ENCODE measurements around the gene TIA1.

Gene TIA1

DNA sequence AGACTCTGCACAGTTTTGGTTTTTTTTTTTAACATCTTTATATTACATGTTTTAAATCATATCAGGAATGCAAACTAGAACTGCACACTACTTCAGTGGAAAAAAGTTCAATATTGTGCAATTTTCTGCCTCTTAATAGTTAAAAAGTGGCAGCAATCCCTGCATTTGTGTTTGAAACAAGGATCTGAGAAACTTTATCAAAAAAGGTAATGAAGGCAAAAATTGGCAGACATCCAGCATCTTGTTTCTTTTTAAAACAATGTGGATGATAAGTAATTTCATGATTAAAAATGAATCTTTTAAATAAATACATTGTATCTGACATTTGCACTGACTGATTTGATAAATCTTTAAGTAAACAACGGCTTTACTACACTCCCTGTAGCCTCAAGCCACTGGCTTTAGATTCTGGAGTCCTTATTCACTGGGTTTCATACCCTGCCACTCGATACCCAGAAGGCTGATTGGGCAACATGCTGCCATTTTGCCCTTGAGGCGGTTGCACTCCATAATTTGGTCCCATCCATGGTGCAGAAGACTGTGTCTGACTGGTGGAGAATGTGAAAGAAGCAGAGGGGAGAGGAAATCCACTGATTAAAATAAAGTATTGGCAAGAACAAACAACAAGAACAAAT is 36.0 kb downstream of the TIA1 start:
- H3K4me3 ChIP-seq (ENCODE audit: low read depth, low read length) = no peak overlapping the region
- TF ChIP-seq, protein P1, sequence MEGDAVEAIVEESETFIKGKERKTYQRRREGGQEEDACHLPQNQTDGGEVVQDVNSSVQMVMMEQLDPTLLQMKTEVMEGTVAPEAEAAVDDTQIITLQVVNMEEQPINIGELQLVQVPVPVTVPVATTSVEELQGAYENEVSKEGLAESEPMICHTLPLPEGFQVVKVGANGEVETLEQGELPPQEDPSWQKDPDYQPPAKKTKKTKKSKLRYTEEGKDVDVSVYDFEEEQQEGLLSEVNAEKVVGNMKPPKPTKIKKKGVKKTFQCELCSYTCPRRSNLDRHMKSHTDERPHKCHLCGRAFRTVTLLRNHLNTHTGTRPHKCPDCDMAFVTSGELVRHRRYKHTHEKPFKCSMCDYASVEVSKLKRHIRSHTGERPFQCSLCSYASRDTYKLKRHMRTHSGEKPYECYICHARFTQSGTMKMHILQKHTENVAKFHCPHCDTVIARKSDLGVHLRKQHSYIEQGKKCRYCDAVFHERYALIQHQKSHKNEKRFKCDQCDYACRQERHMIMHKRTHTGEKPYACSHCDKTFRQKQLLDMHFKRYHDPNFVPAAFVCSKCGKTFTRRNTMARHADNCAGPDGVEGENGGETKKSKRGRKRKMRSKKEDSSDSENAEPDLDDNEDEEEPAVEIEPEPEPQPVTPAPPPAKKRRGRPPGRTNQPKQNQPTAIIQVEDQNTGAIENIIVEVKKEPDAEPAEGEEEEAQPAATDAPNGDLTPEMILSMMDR (IDR thresholded peaks at IDR 0.05; ENCODE audit: borderline replicate concordance, insufficient read depth, low read depth, low read length) = no peak

DNA sequence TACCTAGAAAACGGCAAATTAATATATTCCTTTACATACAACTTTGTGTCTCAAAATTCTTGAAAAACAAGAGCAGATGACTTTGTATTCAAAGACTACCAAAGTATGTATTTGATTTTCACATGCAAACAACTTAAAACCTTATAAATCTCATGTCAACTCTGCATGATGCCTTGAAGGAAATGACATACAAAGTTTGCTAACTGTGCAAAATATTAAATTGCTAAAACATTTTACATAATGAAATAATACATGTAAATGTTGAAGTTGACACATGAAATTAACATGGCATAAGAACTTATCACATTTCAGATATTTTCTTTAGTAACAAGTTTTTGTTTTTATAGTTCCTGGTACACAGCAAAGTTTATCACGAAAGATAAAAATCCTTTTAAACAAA is 36.8 kb downstream of the TIA1 start:
- TF ChIP-seq, protein P1 (IDR thresholded peaks at IDR 0.05; ENCODE audit: borderline replicate concordance, insufficient read depth, low read depth, low read length) = no peak
- H3K4me3 ChIP-seq (ENCODE audit: low read depth, low read length) = no peak overlapping the region

DNA sequence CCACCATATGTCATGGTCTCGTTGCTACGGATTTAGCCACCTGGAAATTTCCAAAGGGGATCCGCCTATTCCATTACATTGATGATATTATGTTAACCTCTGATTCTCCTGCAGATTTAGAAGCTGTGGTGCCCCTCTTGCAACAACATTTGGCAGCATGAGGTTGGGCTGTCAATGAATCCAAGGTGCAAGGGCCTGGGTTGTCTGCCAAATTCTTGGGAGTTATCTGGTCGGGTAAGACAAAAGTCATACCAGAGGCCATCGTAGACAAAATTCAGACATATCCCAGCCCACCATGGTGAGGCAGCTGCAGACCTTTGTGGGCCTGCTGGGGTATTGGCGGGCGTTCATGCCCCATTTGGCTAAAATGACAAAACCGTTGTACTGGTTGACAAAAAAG is 44.0 kb downstream of the TIA1 start:
- no peak overlapping the region for H3K4me3 ChIP-seq (ENCODE audit: low read depth, low read length)
- TF ChIP-seq, protein P1 (IDR thresholded peaks at IDR 0.05; ENCODE audit: borderline replicate concordance, insufficient read depth, low read depth, low read length) = no peak

DNA sequence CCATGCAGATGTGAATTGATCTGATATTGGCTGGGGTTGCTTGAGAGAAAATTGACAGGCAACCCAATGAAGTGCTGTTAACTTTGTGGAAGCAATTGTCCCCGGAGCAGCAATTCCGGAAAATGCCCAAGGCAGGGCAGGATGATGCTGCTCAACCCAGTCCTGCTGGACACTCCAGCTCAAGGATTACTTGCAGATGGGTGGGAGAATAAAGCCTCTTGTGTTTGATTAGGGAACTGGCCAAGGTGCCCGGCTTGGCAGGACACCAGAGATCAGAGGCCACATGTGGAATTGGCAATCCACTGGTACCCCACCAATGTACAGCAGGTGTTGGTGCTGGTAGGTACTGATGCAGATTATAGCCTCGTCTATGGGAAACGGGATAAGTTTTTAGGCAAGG is 45.3 kb downstream of the TIA1 start:
- H3K4me3 ChIP-seq (ENCODE audit: low read depth, low read length) = no peak overlapping the region
- TF ChIP-seq, protein P1 (IDR thresholded peaks at IDR 0.05; ENCODE audit: borderline replicate concordance, insufficient read depth, low read depth, low read length) = no peak

DNA sequence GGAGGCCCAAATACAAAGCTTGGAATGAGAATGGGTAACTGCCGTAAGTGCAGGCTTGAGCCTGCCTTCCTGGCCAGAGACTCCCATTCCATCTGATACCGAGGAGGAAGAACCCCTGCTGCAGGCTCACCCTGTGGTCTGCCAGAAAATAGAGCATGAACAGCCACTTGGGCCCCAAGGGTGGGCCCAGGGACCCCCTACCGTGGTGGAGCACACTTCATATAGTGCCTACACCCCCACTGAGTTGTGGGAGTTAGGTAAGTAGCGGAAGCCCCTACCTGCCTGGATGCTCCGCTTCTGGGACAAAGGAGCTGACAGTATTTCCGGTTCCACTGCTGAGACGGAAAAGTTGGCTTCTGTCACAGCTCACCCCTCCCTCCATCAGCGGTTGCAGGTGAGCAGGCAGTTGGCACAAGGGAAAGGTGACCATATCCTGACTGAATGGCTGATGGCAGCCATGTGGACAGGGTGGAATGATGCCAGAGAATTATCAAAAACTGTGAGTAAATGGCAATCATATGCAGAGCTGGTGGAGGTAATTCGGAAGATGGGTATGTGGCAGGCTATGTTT is 46.1 kb downstream of the TIA1 start:
- no peak overlapping the region for H3K4me3 ChIP-seq (ENCODE audit: low read depth, low read length)
- TF ChIP-seq, protein P1 (IDR thresholded peaks at IDR 0.05; ENCODE audit: borderline replicate concordance, insufficient read depth, low read depth, low read length) = no peak

DNA sequence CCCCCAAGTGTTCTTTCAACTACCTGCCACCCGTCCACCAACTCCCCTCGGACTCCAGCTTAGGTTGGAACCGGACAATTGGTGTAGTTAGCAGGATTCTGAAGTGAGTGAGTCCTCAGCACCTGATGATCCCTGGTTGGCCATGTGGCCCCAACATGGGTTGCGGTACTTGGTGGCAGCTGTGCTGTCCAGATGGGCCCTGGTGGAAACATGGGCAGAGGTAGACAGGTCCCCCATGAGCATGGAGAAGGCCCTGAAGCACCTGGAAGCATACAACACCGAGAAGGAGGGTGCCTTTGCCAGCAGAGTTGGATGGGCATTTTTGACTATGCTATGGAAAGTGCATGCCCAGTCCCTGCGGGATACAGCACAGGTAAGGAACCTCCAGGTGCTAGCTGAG is 46.6 kb downstream of the TIA1 start:
- TF ChIP-seq, protein P1 (IDR thresholded peaks at IDR 0.05; ENCODE audit: borderline replicate concordance, insufficient read depth, low read depth, low read length) = no peak
- H3K4me3 ChIP-seq (ENCODE audit: low read depth, low read length) = no peak overlapping the region

DNA sequence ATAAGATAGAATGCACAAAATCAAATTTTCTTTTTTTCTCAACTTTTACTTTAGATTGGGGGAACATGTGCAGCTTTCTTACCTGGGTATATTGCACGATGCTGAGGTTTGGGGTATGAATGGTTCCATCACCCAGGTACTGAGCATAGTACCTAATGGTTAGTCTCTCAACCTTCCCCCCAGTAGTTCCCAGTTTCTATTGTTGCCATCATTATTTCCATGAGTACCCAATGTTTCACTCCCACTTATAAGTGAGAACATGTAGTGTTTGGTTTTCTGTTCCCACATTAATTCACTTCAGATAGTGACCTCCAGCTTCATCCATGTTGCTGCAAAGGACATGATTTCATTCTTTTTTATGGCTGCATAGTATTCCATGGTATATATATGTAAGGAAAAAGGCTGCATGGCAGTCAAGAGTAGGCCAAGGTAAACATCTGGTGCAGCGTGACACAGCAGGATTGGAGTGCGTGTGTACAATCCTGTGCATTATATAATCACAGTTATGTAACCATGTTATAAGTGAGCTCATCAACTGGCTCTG is 47.1 kb downstream of the TIA1 start:
- TF ChIP-seq, protein P1 (IDR thresholded peaks at IDR 0.05; ENCODE audit: borderline replicate concordance, insufficient read depth, low read depth, low read length) = no peak
- H3K4me3 ChIP-seq (ENCODE audit: low read depth, low read length) = no peak overlapping the region

All from GM12875 (cell line).